K562 (cell line): ENCODE data around the gene ARHGAP9. TPM values are rescaled to one million over a fixed set of nuclear protein-coding genes. Genes with fewer than 3 reads are reported as not detected.

ENCODE experiments used
- ARID1B ChIP-seq: fragments of 450-650 bp; IDR thresholded peaks from 2 replicates; pipeline ENCODE4 v1.6.1; 2016; ENCODE audit warnings: antibody characterized with exemption, mild to moderate bottlenecking, inconsistent platforms
- ARID3A ChIP-seq: IDR thresholded peaks from 2 replicates; pipeline ENCODE4 v1.6.1; 2012; ENCODE audit warnings: low read depth, low read length, improper control_type of control experiment, borderline replicate concordance
- ATF3 ChIP-seq, 2 experiments: fragments of 450-650 bp in 1 of 2; sonication (generic) in 1 of 2; formaldehyde crosslinking in 1 of 2; IDR thresholded peaks in 1 of 2; conservative IDR thresholded peaks in 1 of 2; 2 replicates each; pipeline versions ENCODE4 v1.6.1 to v1.8.1; 2016 to 2023; ENCODE audit warnings: mild to moderate bottlenecking in 2 of 2, moderate library complexity in 2 of 2, inconsistent platforms in 1 of 2, missing genetic modification reagents in 1 of 2
- CBFA2T3 ChIP-seq: fragments of 450-650 bp; IDR thresholded peaks from 2 replicates; pipeline ENCODE4 v1.6.1; 2017
- ERF ChIP-seq: fragments of 450-650 bp; formaldehyde crosslinking; IDR thresholded peaks from 2 replicates; pipeline ENCODE4 v1.4.0; 2020; ENCODE audit warnings: mild to moderate bottlenecking, mixed read lengths
- ETV1 ChIP-seq: fragments of 450-650 bp; conservative IDR thresholded peaks from 2 replicates; pipeline ENCODE4 v1.6.1; 2016; ENCODE audit warnings: missing genetic modification characterization, control low read depth, low read depth, missing compliant biosample characterization
- GABPB1 ChIP-seq: sonication (generic); formaldehyde crosslinking; IDR thresholded peaks from 2 replicates; pipeline ENCODE4 v1.8.0; 2022; ENCODE audit warnings: mild to moderate bottlenecking, missing genetic modification reagents
- HIVEP1 ChIP-seq: fragments of 250-450 bp; sonication (Bioruptor Pico); IDR thresholded peaks from 2 replicates; pipeline ENCODE4 v1.4.0; 2020; ENCODE audit warnings: mild to moderate bottlenecking
- JUNB ChIP-seq: fragments of 450-650 bp; formaldehyde crosslinking; conservative IDR thresholded peaks from 2 replicates; pipeline ENCODE4 v1.4.0; 2020; ENCODE audit warnings: mild to moderate bottlenecking
- MAFG ChIP-seq: fragments of 450-650 bp; conservative IDR thresholded peaks from 2 replicates; pipeline ENCODE4 v1.6.1; 2016; ENCODE audit warnings: missing genetic modification characterization, missing compliant biosample characterization
- MBD2 ChIP-seq: sonication (generic); IDR thresholded peaks from 2 replicates; pipeline ENCODE4 v1.6.1; 2016; ENCODE audit warnings: low read depth, borderline replicate concordance
- MTA2 ChIP-seq: fragments of 450-650 bp; IDR thresholded peaks from 2 replicates; pipeline ENCODE4 v1.6.1; 2016; ENCODE audit warnings: low read depth
- NR2C1 ChIP-seq, 2 experiments: fragments of 450-650 bp; IDR thresholded peaks; 2 replicates each; pipeline ENCODE4 v1.6.1; 2017; ENCODE audit warnings: mild to moderate bottlenecking in 2 of 2, antibody characterized with exemption in 1 of 2, inconsistent platforms in 1 of 2, missing compliant biosample characterization in 1 of 2, missing genetic modification characterization in 1 of 2
- OTX1 ChIP-seq: fragments of 450-650 bp; formaldehyde crosslinking; IDR thresholded peaks from 2 replicates; pipeline ENCODE4 v1.4.0; 2022; ENCODE audit warnings: mild to moderate bottlenecking
- POLR2H ChIP-seq: IDR thresholded peaks from 2 replicates; pipeline ENCODE4 v1.6.1; 2016; ENCODE audit warnings: missing genetic modification characterization, low read depth, mild to moderate bottlenecking, control low read depth, missing compliant biosample characterization, moderate library complexity
- SMAD1 ChIP-seq: fragments of 150-350 bp; IDR thresholded peaks from 2 replicates; pipeline ENCODE4 v1.6.1; 2014; ENCODE audit warnings: low read length, low read depth; ENCODE audit not compliant: partially characterized antibody
- SREBF1 ChIP-seq: fragments of 150-350 bp; IDR thresholded peaks from 2 replicates; pipeline ENCODE4 v1.6.1; 2014; ENCODE audit warnings: antibody characterized with exemption, low read depth, low read length, borderline replicate concordance
- TAF7 ChIP-seq: fragments of 450-650 bp; IDR thresholded peaks from 2 replicates; pipeline ENCODE4 v1.6.1; 2016; ENCODE audit warnings: missing genetic modification characterization, missing compliant biosample characterization
- YY1 ChIP-seq, 3 experiments: IDR thresholded peaks; 2 replicates each; pipeline ENCODE4 v1.6.1; 2011; ENCODE audit warnings: low read length in 2 of 3, mild to moderate bottlenecking in 2 of 3, moderate library complexity in 2 of 3, borderline replicate concordance in 1 of 3, control low read depth in 1 of 3, low read depth in 1 of 3; ENCODE audit not compliant: insufficient read depth in 3 of 3, insufficient replicate concordance in 2 of 3, control insufficient read depth in 1 of 3, insufficient read length in 1 of 3; ENCODE audit errors: extremely low read depth in 1 of 3
- ZBTB17 ChIP-seq: fragments of 450-650 bp; formaldehyde crosslinking; IDR thresholded peaks from 2 replicates; pipeline ENCODE4 v1.4.0; 2020; ENCODE audit warnings: mild to moderate bottlenecking
- ZBTB7A ChIP-seq: IDR thresholded peaks from 2 replicates; pipeline ENCODE4 v1.6.1; 2011; ENCODE audit warnings: low read depth, mild to moderate bottlenecking, low read length, moderate library complexity, borderline replicate concordance; ENCODE audit not compliant: control insufficient read depth
- ZNF717 ChIP-seq: fragments of 250-450 bp; sonication (Bioruptor Pico); IDR thresholded peaks from 2 replicates; pipeline ENCODE4 v1.5.0; 2021
- polyA plus RNA-seq, 8 experiments: library from polyadenylated mRNA; depleted of rRNA in 4 of 8; stranded (reverse) in 5 of 8; unstranded in 3 of 8; fragments of >200 nt; fragmentation: Nextera tagmentation in 2 of 8; fragmentation: Illumina TruSeq in 1 of 8; extraction: Ambion mirVana in 2 of 8; extraction: Trizol in 1 of 8; gene quantifications; 2 replicates each; pipeline versions ENCODE4 v1.2.1 to v1.2.3, GENCODE V29; 2011 to 2014; ENCODE audit warnings: inconsistent platforms in 1 of 8, missing spikeins in 1 of 8
- total RNA-seq, 7 experiments: library from RNA; depleted of rRNA in 6 of 7; stranded (reverse); fragments of >200 nt in 6 of 7; fragmentation: Illumina TruSeq in 2 of 7; extraction: Trizol in 2 of 7; gene quantifications; 2 replicates each; pipeline versions ENCODE4 v1.2.1 to v1.2.3, GENCODE V29; 2011 to 2021; ENCODE audit warnings: low replicate concordance in 1 of 7
- TF ChIP-seq, protein P1 (sequence below): fragments of 250-450 bp; sonication (Bioruptor Pico); IDR thresholded peaks from 2 replicates; pipeline ENCODE4 v1.6.1; 2021; ENCODE audit warnings: mild to moderate bottlenecking

Gene ARHGAP9
- total and polyA plus RNA-seq, 9 of the 15 experiments (the other 6 are each of a cell fraction or from before 2014, with no cell fraction given), result 1.5 to 10.2 (median 5.1) TPM

DNA sequence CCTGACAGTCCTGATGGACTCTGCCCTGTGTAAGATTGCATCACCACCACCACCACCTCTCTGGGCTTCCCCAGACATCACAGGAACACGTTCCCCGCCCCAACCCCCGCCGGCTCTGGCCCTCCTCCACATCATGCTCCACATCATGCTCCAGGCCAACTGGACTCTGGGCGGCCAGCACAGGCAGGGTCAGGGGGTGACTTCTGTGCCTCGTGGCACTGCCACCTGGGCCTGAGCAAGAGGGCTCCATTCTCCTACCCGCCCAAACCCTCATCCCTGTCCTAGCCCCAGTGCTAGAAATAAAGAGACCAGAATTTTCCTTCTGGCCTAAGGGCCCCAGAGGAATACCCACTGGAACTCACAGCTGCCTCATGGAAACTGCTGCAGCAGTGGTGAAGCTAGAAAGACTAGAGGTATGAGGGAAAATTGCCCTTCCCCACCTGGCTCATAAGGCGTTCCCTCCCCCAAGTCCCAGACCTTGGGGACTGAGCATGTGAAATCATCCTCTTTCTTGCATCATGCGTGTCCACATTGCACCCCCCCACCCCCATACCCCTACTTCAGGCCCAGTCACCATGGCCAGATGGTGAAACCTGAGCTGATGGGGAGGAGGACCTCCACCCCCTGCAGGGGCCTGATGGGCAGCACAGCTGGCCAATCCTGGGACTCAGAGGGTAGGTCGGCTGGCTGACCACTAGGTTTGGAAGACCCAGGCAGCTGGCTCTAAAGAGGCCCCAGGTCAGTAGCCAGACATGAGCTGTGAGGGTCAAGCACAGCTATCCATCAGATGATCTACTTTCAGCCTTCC lies 24.9 kb downstream of the ARHGAP9 start, which contains the start of gene INHBE (continued):
- TF ChIP-seq POLR2H (tag) (peak; percentile 85), ARID1B (peak; percentile 61; the same call in 1 of the 2 replicates), MAFG (0 out of 2 replicates have a peak, but pooled peaks have one; percentile 2), JUNB (peak; percentile 64), GABPB1 (peak; percentile 59), MTA2 (no peak), ZBTB7A (peak; percentile 62; the same call in 1 of the 2 replicates), SREBF1 (0 out of 2 replicates have a peak, but pooled peaks have one; percentile 12), MBD2 (0 out of 2 replicates have a peak, but pooled peaks have one; percentile 28), SMAD1 (peak; percentile 47), ATF3 (IDR thresholded peaks at IDR 0.05) (peak; percentile 98), ATF3 (CRISPR knock-in tag; conservative IDR thresholded peaks at IDR 0.05) (no peak), TAF7 (0 out of 2 replicates have a peak, but pooled peaks have one; percentile 21), CBFA2T3 (peak; percentile 52), YY1 (IDR thresholded peaks at IDR 0.05; ENCODE audit: borderline replicate concordance in 1 of 3, control insufficient read depth in 1 of 3, extremely low read depth in 1 of 3, insufficient read depth in 3 of 3, insufficient read length in 1 of 3, insufficient replicate concordance in 2 of 3, low read depth in 1 of 3, low read length in 2 of 3) (peak in 1 of 3 experiments; percentile 39), NR2C1 (IDR thresholded peaks at IDR 0.05) (0 out of 2 replicates have a peak, but pooled peaks have one; percentile 2), NR2C1 (tag; IDR thresholded peaks at IDR 0.05) (peak; percentile 38; the same call in 1 of the 2 replicates), HIVEP1 (peak; percentile 83; the same call in 1 of the 2 replicates), ETV1 (peak; percentile 29; the same call in 1 of the 2 replicates), ZBTB17 (CRISPR knock-in tag) (peak; percentile 44; the same call in 1 of the 2 replicates), ZNF717 (CRISPR knock-in tag) (0 out of 2 replicates have a peak, but pooled peaks have one; percentile 17), OTX1 (peak; percentile 53; the same call in 1 of the 2 replicates), ERF (0 out of 2 replicates have a peak, but pooled peaks have one; percentile 60), ARID3A (0 out of 2 replicates have a peak, but pooled peaks have one; percentile 39)
- TF ChIP-seq, protein P1, sequence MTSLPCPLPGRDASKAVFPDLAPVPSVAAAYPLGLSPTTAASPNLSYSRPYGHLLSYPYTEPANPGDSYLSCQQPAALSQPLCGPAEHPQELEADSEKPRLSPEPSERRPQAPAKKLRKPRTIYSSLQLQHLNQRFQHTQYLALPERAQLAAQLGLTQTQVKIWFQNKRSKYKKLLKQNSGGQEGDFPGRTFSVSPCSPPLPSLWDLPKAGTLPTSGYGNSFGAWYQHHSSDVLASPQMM (CRISPR knock-in tag), result no peak
